Erythroblast (primary cell): ENCODE results near the gene ENPEP.

Experiments
- GATA1 ChIP-seq: IDR thresholded peaks from 2 replicates; pipeline ENCODE4 v1.6.1; 2011; ENCODE audit warnings: low read depth, mild to moderate bottlenecking, control low read depth, low read length, moderate library complexity
- POLR2A ChIP-seq: IDR thresholded peaks from 2 replicates; pipeline ENCODE4 v1.6.1; 2011; ENCODE audit warnings: mild to moderate bottlenecking, low read length

GRCh38 chr4:110596431-110596830 lies 120.5 kb downstream of the ENPEP start:
- TF ChIP-seq POLR2A = no peak
- no peak for TF ChIP-seq GATA1
